GM19099 (cell line): ENCODE measurements around the gene ZC3H13.

Experiments used
- POLR2A ChIP-seq: IDR thresholded peaks from 3 replicates; pipeline ENCODE4 v1.6.1; 2011; ENCODE audit warnings: low read depth; ENCODE audit not compliant: insufficient read length; ENCODE audit errors: extremely low read depth

ZC3H13 gene

GRCh38 chr13:46040763-46041162 is 11.8 kb downstream of the ZC3H13 start:
- no peak for TF ChIP-seq POLR2A

- no peak for TF ChIP-seq POLR2A
Measured at GRCh38 chr13:46039411-46040182, 12.9 kb downstream of the ZC3H13 start.

- no peak for TF ChIP-seq POLR2A
Measured at GRCh38 chr13:46038296-46038695, 14.2 kb downstream of the ZC3H13 start.

GRCh38 chr13:46035066-46035465 is 17.5 kb downstream of the ZC3H13 start:
- no peak for TF ChIP-seq POLR2A

- TF ChIP-seq POLR2A = no peak
Measured at GRCh38 chr13:46032341-46032740, 20.2 kb downstream of the ZC3H13 start.

GRCh38 chr13:46031581-46032263 is 20.8 kb downstream of the ZC3H13 start:
- TF ChIP-seq POLR2A = no peak

- no peak for TF ChIP-seq POLR2A
Measured at GRCh38 chr13:46025157-46025556, 27.4 kb downstream of the ZC3H13 start.

GRCh38 chr13:46022481-46022880 is 30.1 kb downstream of the ZC3H13 start:
- no peak for TF ChIP-seq POLR2A

- no peak for TF ChIP-seq POLR2A
Measured at GRCh38 chr13:46016216-46016615, 36.3 kb downstream of the ZC3H13 start.

- TF ChIP-seq POLR2A = no peak
Measured at GRCh38 chr13:46015366-46015765, 37.2 kb downstream of the ZC3H13 start.

GRCh38 chr13:46012404-46012803 is 40.1 kb downstream of the ZC3H13 start:
- no peak for TF ChIP-seq POLR2A

GRCh38 chr13:46010148-46010547 is 42.4 kb downstream of the ZC3H13 start:
- TF ChIP-seq POLR2A = no peak

GRCh38 chr13:46008631-46009030 is 43.9 kb downstream of the ZC3H13 start:
- TF ChIP-seq POLR2A = no peak

GRCh38 chr13:46006688-46007452 is 45.7 kb downstream of the ZC3H13 start:
- TF ChIP-seq POLR2A = no peak

GRCh38 chr13:46004491-46004890 is 48.1 kb downstream of the ZC3H13 start:
- TF ChIP-seq POLR2A = no peak
